GM23338 (cell line): ENCODE results near the gene ARHGAP19. TPM values are rescaled to one million over a fixed set of nuclear protein-coding genes. Genes with fewer than 3 reads are reported as not detected.

Source experiments
- ATAC-seq: fragments of 200-7000 bp; cut with Tn5 transposase; 3 replicates; pipeline ENCODE4 v1.9.1; 2020
- DNase-seq: peaks from one replicate; pipeline ENCODE4 v3.0.0-alpha.2; 2015; ENCODE audit warnings: low spot score
- H2AFZ ChIP-seq: fragments of 200-600 bp; sonication (generic); 2 replicates; pipeline ENCODE4 v1.8.0; 2016; ENCODE audit warnings: antibody characterized with exemption, mild to moderate bottlenecking, moderate library complexity
- H3F3A ChIP-seq: fragments of 200-600 bp; sonication (generic); replicated peaks from 2 replicates; pipeline ENCODE4 v1.8.0; 2017; ENCODE audit warnings: antibody characterized with exemption, mixed run types, low read depth
- H3K27ac ChIP-seq: fragments of 200-600 bp; sonication (generic); 2 replicates; pipeline ENCODE4 v1.6.1; 2016; ENCODE audit warnings: low read depth
- H3K27me3 ChIP-seq: fragments of 200-600 bp; sonication (generic); 2 replicates; pipeline ENCODE4 v1.8.0; 2016; ENCODE audit warnings: mild to moderate bottlenecking, mixed run types, moderate library complexity; ENCODE audit not compliant: insufficient read depth
- H3K36me3 ChIP-seq: fragments of 200-600 bp; sonication (generic); 2 replicates; pipeline ENCODE4 v1.8.0; 2016; ENCODE audit warnings: mild to moderate bottlenecking; ENCODE audit not compliant: insufficient read depth
- H3K4me1 ChIP-seq: fragments of 200-600 bp; sonication (generic); 2 replicates; pipeline ENCODE4 v1.8.0; 2016; ENCODE audit warnings: mild to moderate bottlenecking, moderate library complexity; ENCODE audit not compliant: insufficient read depth
- H3K4me2 ChIP-seq: fragments of 200-600 bp; sonication (generic); 2 replicates; pipeline ENCODE4 v1.7.1; 2017; ENCODE audit warnings: mixed run types
- H3K4me3 ChIP-seq: fragments of 200-600 bp; sonication (generic); 2 replicates; pipeline ENCODE4 v1.6.1; 2016; ENCODE audit warnings: mixed run types
- H3K79me2 ChIP-seq: fragments of 200-600 bp; sonication (generic); replicated peaks from 2 replicates; pipeline ENCODE4 v1.8.0; 2017; ENCODE audit warnings: mild to moderate bottlenecking; ENCODE audit not compliant: insufficient read depth
- H3K9me2 ChIP-seq: fragments of 200-600 bp; sonication (generic); 2 replicates; pipeline ENCODE4 v1.8.0; 2017; ENCODE audit not compliant: insufficient read depth
- H4K20me1 ChIP-seq: fragments of 200-600 bp; sonication (generic); replicated peaks from 2 replicates; pipeline ENCODE4 v1.8.0; 2017; ENCODE audit warnings: mild to moderate bottlenecking; ENCODE audit not compliant: insufficient read depth
- H3K27ac Mint-ChIP-seq: 2 replicates; pipeline ENCODE4 v1.8.0; 2020; ENCODE audit warnings: inconsistent platforms, mild to moderate bottlenecking, moderate library complexity, mixed read lengths
- H3K27me3 Mint-ChIP-seq: 3 replicates; pipeline ENCODE4 v1.8.0; 2022; ENCODE audit warnings: low read depth, mild to moderate bottlenecking, moderate library complexity, mixed read lengths, inconsistent platforms; ENCODE audit not compliant: insufficient read depth, poor library complexity
- H3K36me3 Mint-ChIP-seq: 3 replicates; pipeline ENCODE4 v1.8.0; 2021; ENCODE audit warnings: low read depth, mild to moderate bottlenecking, inconsistent platforms, moderate library complexity, mixed read lengths
- H3K4me1 Mint-ChIP-seq: 3 replicates; pipeline ENCODE4 v1.8.0; 2020; ENCODE audit warnings: mild to moderate bottlenecking, inconsistent platforms, mixed read lengths
- H3K4me3 Mint-ChIP-seq: 3 replicates; pipeline ENCODE4 v1.8.0; 2021; ENCODE audit warnings: moderate library complexity, mild to moderate bottlenecking, inconsistent platforms, mixed read lengths
- H3K9me3 Mint-ChIP-seq: 3 replicates; pipeline ENCODE4 v1.8.0; 2020; ENCODE audit warnings: moderate library complexity, mild to moderate bottlenecking, inconsistent platforms, mixed read lengths
- CREB1 ChIP-seq: fragments of 250-450 bp; sonication (Bioruptor Pico); IDR thresholded peaks from 2 replicates; pipeline ENCODE4 v1.5.0; 2020; ENCODE audit warnings: low read depth, mild to moderate bottlenecking, moderate library complexity
- ETS1 ChIP-seq: IDR thresholded peaks from 2 replicates; pipeline ENCODE4 v1.6.1; 2016; ENCODE audit warnings: antibody characterized with exemption
- EZH2 ChIP-seq: fragments of 200-600 bp; sonication (generic); IDR thresholded peaks from one replicate; pipeline ENCODE4 v1.8.0; 2017; ENCODE audit warnings: antibody characterized with exemption, mild to moderate bottlenecking, low read depth; ENCODE audit not compliant: unreplicated experiment
- EZH2phosphoT487 ChIP-seq: fragments of 200-600 bp; sonication (generic); IDR thresholded peaks from one replicate; pipeline ENCODE4 v1.8.1; 2018; ENCODE audit warnings: antibody characterized with exemption; ENCODE audit not compliant: unreplicated experiment
- JUNB ChIP-seq: IDR thresholded peaks from one replicate; pipeline ENCODE4 v1.6.1; 2016; ENCODE audit warnings: antibody characterized with exemption; ENCODE audit not compliant: unreplicated experiment
- NANOG ChIP-seq: IDR thresholded peaks from 2 replicates; pipeline ENCODE4 v1.6.1; 2016; ENCODE audit warnings: antibody characterized with exemption, borderline replicate concordance
- POLR2AphosphoS5 ChIP-seq: IDR thresholded peaks from 2 replicates; pipeline ENCODE4 v1.6.1; 2016; ENCODE audit warnings: antibody characterized with exemption, low read depth
- STAT1 ChIP-seq: IDR thresholded peaks from one replicate; pipeline ENCODE4 v1.6.1; 2016; ENCODE audit warnings: antibody characterized with exemption; ENCODE audit not compliant: unreplicated experiment
- ZNF114 ChIP-seq: fragments of 250-450 bp; sonication (Bioruptor Pico); IDR thresholded peaks from 2 replicates; pipeline ENCODE4 v1.5.0; 2020; ENCODE audit warnings: mild to moderate bottlenecking, moderate library complexity
- ZNF331 ChIP-seq: fragments of 250-450 bp; sonication (Bioruptor Pico); IDR thresholded peaks from 2 replicates; pipeline ENCODE4 v1.5.0; 2020; ENCODE audit warnings: low read depth, mild to moderate bottlenecking, moderate library complexity
- ZNF462 ChIP-seq: fragments of 250-450 bp; sonication (Bioruptor Pico); IDR thresholded peaks from 2 replicates; pipeline ENCODE4 v1.5.0; 2020; ENCODE audit warnings: mild to moderate bottlenecking, moderate library complexity
- polyA plus RNA-seq: library from polyadenylated mRNA; unstranded; fragments of >200 nt; fragmentation: Nextera tagmentation; extraction: Ambion mirVana; gene quantifications from 2 replicates; pipeline ENCODE4 v1.2.1, GENCODE V29; 2016
- total RNA-seq: library from RNA; depleted of rRNA; stranded (reverse); fragments of >200 nt; shearing (Covaris generic); gene quantifications from 2 replicates; pipeline ENCODE4 v1.2.3, GENCODE V29; 2014
- TF ChIP-seq, protein P1 (sequence below), 2 experiments: fragments of 200-600 bp in 1 of 2; sonication (generic) in 1 of 2; conservative IDR thresholded peaks; 2 replicates each; pipeline versions ENCODE4 v1.5.1 to v1.6.1; 2016 to 2017; ENCODE audit warnings: antibody characterized with exemption in 2 of 2, low read depth in 2 of 2, mild to moderate bottlenecking in 2 of 2, moderate library complexity in 1 of 2
- TF ChIP-seq, protein P2 (sequence below): IDR thresholded peaks from one replicate; pipeline ENCODE4 v1.6.1; 2018; ENCODE audit warnings: antibody characterized with exemption; ENCODE audit not compliant: unreplicated experiment

The ARHGAP19 gene
- total and polyA plus RNA-seq, 2 experiments from 2014 or later: 11.5 to 38.8 TPM

DNA sequence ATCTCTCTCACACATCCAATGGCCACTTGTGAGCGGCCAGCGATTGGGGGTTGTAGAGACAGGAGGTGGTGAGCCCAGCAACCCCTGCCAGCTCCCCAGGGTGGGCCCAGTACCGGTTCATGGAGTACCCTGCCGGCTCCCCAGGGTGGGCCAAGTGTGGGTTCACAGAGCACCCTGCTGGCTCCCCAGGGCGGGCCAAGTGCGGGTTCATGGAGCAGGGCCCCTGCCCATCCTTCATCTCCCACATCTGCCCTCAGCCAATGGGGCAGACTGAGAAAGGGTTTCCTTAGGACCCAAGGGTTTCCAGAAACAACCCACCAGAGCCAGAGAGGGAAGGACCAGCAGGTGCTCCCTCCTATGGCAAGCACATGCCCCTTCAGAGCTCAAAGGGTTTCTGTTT lies 85.3 kb downstream of the ARHGAP19 start:
- no peaks in the 10 kb centered on the region for H4K20me1 ChIP-seq
- no peaks in the 10 kb centered on the region for H3K36me3 Mint-ChIP-seq

More for the DNA sequence above, 85.3 kb downstream of the ARHGAP19 start:
- Histone ChIP-seq H3K27ac (no peak overlapping the region), H3K4me2 (no peak overlapping the region), H3K27me3 (no peaks in the 10 kb centered on the region), H3K79me2 (no peaks in the 10 kb centered on the region), H2AFZ (no peak overlapping the region), H3F3A (no peaks in the 10 kb centered on the region), H3K4me3 (no peak overlapping the region), H3K4me1 (no peaks in the 10 kb centered on the region), H3K9me2 (no peaks in the 10 kb centered on the region), H3K36me3 (no peaks in the 10 kb centered on the region)
- Mint-ChIP-seq H3K4me3 (no peak overlapping the region), H3K4me1 (0 out of 3 replicates have a peak, but pooled peaks cover 3% of the 10 kb centered on the region), H3K27ac (no peak overlapping the region), H3K27me3 (peaks cover 6% of the 10 kb centered on the region), H3K9me3 (no peaks in the 10 kb centered on the region)
- ATAC-seq: no peak
- TF ChIP-seq ZNF462 (no peak), EZH2 (no peak), ZNF331 (CRISPR knock-in tag) (no peak), JUNB (no peak), CREB1 (CRISPR knock-in tag) (no peak), NANOG (no peak), EZH2phosphoT487 (no peak), STAT1 (no peak), POLR2AphosphoS5 (no peak), ETS1 (no peak), ZNF114 (CRISPR knock-in tag) (no peak)
- TF ChIP-seq, protein P1, sequence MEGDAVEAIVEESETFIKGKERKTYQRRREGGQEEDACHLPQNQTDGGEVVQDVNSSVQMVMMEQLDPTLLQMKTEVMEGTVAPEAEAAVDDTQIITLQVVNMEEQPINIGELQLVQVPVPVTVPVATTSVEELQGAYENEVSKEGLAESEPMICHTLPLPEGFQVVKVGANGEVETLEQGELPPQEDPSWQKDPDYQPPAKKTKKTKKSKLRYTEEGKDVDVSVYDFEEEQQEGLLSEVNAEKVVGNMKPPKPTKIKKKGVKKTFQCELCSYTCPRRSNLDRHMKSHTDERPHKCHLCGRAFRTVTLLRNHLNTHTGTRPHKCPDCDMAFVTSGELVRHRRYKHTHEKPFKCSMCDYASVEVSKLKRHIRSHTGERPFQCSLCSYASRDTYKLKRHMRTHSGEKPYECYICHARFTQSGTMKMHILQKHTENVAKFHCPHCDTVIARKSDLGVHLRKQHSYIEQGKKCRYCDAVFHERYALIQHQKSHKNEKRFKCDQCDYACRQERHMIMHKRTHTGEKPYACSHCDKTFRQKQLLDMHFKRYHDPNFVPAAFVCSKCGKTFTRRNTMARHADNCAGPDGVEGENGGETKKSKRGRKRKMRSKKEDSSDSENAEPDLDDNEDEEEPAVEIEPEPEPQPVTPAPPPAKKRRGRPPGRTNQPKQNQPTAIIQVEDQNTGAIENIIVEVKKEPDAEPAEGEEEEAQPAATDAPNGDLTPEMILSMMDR (conservative IDR thresholded peaks at IDR 0.05; ENCODE audit: low read depth in 2 of 2): no peak
- TF ChIP-seq, protein P2, sequence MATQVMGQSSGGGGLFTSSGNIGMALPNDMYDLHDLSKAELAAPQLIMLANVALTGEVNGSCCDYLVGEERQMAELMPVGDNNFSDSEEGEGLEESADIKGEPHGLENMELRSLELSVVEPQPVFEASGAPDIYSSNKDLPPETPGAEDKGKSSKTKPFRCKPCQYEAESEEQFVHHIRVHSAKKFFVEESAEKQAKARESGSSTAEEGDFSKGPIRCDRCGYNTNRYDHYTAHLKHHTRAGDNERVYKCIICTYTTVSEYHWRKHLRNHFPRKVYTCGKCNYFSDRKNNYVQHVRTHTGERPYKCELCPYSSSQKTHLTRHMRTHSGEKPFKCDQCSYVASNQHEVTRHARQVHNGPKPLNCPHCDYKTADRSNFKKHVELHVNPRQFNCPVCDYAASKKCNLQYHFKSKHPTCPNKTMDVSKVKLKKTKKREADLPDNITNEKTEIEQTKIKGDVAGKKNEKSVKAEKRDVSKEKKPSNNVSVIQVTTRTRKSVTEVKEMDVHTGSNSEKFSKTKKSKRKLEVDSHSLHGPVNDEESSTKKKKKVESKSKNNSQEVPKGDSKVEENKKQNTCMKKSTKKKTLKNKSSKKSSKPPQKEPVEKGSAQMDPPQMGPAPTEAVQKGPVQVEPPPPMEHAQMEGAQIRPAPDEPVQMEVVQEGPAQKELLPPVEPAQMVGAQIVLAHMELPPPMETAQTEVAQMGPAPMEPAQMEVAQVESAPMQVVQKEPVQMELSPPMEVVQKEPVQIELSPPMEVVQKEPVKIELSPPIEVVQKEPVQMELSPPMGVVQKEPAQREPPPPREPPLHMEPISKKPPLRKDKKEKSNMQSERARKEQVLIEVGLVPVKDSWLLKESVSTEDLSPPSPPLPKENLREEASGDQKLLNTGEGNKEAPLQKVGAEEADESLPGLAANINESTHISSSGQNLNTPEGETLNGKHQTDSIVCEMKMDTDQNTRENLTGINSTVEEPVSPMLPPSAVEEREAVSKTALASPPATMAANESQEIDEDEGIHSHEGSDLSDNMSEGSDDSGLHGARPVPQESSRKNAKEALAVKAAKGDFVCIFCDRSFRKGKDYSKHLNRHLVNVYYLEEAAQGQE: no peak
- DNase-seq: no peak
